Measurements from ENCODE around the gene SHC2. TPM values are rescaled to one million over a fixed set of nuclear protein-coding genes. Genes with fewer than 3 reads are reported as not detected.

The SHC2 gene, protein sequence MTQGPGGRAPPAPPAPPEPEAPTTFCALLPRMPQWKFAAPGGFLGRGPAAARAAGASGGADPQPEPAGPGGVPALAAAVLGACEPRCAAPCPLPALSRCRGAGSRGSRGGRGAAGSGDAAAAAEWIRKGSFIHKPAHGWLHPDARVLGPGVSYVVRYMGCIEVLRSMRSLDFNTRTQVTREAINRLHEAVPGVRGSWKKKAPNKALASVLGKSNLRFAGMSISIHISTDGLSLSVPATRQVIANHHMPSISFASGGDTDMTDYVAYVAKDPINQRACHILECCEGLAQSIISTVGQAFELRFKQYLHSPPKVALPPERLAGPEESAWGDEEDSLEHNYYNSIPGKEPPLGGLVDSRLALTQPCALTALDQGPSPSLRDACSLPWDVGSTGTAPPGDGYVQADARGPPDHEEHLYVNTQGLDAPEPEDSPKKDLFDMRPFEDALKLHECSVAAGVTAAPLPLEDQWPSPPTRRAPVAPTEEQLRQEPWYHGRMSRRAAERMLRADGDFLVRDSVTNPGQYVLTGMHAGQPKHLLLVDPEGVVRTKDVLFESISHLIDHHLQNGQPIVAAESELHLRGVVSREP
- total RNA-seq = 9.3 and 22.0 TPM in 2 replicates

GRCh38 chr19:460877-461720 lies at the start of gene SHC2:
TSS of gene SHC2 (minus strand) at chr19:461033. CDS start at chr19:460996, 37 bp downstream.

DNA sequence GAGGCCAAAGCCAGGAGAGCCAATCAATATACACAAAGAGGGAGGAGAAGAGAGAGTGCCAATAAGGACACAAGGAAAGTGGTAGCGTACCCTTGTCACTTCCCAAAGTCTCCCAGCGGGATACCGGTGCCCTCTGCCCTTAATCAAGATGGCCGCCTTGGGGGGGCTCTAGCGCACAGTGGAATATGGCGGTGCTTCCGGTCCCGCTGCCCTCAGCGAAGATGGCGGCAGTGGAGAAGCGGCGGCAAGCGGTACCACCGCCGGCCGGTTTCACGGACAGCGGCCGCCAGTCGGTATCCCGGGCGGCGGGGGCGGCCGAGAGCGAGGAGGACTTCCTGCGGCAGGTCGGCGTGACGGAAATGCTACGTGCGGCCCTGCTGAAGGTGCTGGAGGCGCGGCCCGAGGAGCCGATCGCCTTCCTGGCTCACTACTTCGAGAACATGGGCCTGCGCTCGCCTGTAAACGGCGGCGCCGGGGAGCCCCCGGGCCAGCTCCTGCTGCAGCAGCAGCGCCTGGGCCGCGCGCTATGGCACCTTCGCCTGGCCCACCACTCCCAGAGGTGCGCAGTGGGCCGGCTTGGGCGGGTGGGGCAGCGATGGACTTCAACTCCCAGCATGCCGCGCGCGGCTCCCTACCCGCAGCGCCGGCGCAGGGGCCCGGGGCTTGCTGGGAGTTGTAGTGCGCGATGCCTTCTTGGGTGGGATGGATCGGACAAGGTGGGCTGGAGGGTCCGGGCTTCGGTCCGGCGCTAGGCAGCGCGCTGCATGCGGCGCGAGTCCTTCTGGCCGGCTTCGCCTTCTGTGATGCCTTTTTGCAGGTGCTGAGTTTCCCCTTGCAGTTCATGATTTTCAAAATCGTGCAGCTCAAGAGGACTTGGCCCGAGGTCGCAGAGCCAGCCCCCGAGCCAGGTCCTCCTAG lies 46.7 kb upstream of the SHC2 start, which contains the start of gene TPGS1:
Gene TPGS1, plus strand, starts transcription at position 212 of the 918 bp plus-strand sequence. Its CDS starts 10 bp downstream, at position 222.

GRCh38 chr19:496112-496665 lies 35.4 kb upstream of the SHC2 start, which contains the start of gene MADCAM1:
TSS of gene MADCAM1 (plus strand) at chr19:496486. CDS start at chr19:496500, 14 bp downstream.

DNA sequence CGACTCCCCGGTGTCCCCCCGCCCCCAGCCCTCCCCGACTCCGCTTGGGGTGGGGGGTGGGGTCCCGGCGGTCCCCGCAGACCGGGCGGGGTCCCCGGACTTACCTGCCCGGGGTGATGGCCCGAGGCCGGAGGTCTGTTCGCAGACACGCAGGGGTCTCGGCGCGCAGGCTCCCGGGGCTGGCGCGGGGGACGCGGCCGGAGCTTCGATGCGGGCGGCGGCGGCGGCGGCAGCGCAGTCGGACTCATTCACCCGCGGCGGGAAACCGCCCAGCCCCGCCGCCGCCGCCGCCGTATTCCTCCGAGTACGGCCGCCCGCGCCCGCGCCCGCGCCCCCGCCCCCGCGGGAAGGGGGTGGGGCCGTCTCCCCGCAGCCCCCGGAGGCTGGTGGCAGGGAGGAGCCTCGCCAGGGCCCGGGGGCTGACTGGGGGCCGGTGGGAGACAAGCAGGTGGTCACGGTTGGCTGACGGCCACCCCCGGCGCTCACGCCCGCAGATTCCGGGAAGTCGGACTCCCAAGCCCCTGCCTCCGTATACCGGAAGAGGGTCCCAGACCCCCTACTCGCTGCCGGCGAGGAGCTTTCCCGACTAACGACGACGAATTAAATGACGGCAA lies 51.8 kb downstream of the SHC2 start, which contains the start of gene C2CD4C:
Gene C2CD4C, minus strand, starts transcription at position 246 of the 614 bp plus-strand sequence. CDS start 786 bp downstream, outside the sequence.

Other genes with a start within 250 kb of the SHC2 start
- 38.1 and 41.2 TPM in 2 replicates for gene PLPP2, start 169.6 kb downstream of the SHC2 start, total RNA-seq
- gene MIER2, start 116.2 kb downstream of the SHC2 start, total RNA-seq = 10.1 and 10.2 TPM in 2 replicates
- 2.9 and 10.2 TPM in 2 replicates for gene C2CD4C, start 51.9 kb downstream of the SHC2 start, total RNA-seq
- not detected in 2 replicates for gene MADCAM1, start 35.5 kb upstream of the SHC2 start, total RNA-seq
- gene TPGS1, start 46.5 kb upstream of the SHC2 start, total RNA-seq = 30.7 and 35.0 TPM in 2 replicates
- gene CDC34, start 70.7 kb upstream of the SHC2 start, total RNA-seq = 72.5 and 76.9 TPM in 2 replicates
- gene GZMM, start 83.0 kb upstream of the SHC2 start, total RNA-seq = not detected in 2 replicates
- gene BSG, start 111.6 kb upstream of the SHC2 start, total RNA-seq = 212 and 215 TPM in 2 replicates
- 0.43 and 0.65 TPM in 2 replicates for gene HCN2, start 128.8 kb upstream of the SHC2 start, total RNA-seq
- gene POLRMT, start 172.5 kb upstream of the SHC2 start, total RNA-seq = 17.1 and 22.3 TPM in 2 replicates
- 0.09 and 0.11 TPM in 2 replicates for gene FGF22, start 178.8 kb upstream of the SHC2 start, total RNA-seq
- gene RNF126, start 202.2 kb upstream of the SHC2 start, total RNA-seq = 14.2 and 25.0 TPM in 2 replicates
- 3.4 and 5.9 TPM in 2 replicates for gene FSTL3, start 215.4 kb upstream of the SHC2 start, total RNA-seq
- not detected in 2 replicates for gene PRSS57, start 234.4 kb upstream of the SHC2 start, total RNA-seq
- 28.6 and 34.0 TPM in 2 replicates for gene PALM, start 247.9 kb upstream of the SHC2 start, total RNA-seq

All from dermis lymphatic vessel endothelial cell (primary cell).